ENCODE measurements around the gene ADAMTS2.

The ADAMTS2 gene

DNA sequence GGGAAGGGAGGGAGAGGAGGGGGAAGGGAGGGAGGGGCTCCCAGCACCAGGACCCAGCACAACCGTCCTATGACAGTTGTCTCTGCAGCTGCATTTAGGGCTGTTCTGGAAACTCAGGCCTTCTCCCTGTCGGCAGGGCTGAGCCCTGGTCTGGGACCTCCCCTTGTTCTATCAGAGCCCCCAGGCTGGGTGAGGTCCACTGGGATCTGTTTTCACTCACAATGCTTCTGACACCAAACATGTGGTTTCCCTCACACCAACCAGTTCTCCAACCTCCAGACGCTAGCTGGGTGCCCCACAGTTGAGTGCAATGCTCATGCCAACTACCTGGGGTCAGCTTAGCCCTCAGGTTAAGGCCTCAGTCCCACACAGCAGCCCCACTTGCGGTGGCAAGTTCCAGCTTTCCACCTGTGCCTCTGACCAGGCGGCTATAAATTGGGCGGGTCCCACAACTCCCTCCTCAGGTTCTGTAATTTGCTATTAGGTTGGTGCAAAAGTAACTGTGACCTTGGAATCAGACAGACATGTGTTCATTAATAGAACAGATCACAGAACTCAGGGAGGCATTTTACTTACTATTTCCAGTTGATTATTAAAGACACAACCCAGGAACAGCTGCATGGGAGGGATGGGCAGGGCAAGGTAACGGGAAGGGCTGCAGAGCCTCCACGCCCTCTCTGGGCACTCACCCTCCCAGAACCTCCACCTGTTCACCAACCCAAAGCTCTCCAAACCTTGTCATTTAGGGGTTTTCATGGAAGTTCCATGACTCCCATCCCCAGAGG lies 13.5 kb downstream of the ADAMTS2 start:
- TF ChIP-seq, protein P1, sequence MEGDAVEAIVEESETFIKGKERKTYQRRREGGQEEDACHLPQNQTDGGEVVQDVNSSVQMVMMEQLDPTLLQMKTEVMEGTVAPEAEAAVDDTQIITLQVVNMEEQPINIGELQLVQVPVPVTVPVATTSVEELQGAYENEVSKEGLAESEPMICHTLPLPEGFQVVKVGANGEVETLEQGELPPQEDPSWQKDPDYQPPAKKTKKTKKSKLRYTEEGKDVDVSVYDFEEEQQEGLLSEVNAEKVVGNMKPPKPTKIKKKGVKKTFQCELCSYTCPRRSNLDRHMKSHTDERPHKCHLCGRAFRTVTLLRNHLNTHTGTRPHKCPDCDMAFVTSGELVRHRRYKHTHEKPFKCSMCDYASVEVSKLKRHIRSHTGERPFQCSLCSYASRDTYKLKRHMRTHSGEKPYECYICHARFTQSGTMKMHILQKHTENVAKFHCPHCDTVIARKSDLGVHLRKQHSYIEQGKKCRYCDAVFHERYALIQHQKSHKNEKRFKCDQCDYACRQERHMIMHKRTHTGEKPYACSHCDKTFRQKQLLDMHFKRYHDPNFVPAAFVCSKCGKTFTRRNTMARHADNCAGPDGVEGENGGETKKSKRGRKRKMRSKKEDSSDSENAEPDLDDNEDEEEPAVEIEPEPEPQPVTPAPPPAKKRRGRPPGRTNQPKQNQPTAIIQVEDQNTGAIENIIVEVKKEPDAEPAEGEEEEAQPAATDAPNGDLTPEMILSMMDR (IDR thresholded peaks at IDR 0.05; ENCODE audit: low read depth, low read length, missing control alignments), result no peak
- no peak for DNase-seq (ENCODE audit: extremely low read depth, low read depth)
- H3K4me3 ChIP-seq (replicated peaks; ENCODE audit: low read depth, low read length), result no peak overlapping the region

DNA sequence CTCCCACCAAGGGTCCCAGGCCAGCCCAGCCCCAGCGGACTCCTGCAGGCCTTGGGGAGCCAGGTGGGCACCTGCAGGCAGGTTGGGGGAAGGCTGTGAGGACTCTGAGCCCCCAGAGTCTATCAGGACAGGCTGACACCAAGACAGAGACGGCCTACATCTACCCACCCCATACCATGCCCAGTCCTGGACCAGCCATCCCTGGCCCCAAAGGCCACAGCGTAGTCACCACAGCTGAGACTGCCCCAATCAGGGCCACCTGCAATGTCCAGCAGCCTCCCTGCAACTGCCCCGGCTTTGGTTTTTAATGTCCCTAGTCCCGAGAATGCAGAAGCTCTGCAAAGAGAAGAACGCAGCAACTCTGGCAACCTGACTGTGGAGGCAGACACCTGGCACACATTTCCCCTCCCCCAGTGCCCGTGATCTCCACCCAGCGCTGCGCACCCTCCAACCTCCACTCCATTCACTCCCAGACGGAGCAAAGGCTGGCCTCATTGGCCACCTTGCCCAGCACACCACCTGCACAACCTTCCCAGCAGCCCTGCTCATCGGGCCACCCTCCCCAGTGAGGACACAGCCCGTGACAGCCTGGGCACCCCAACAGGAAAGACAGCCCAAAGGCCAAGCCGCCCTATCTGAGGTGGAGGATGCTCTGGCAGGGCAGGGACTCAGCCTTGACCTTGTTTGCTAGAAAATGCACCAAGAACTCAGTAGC lies 14.9 kb downstream of the ADAMTS2 start:
- H3K4me3 ChIP-seq (replicated peaks; ENCODE audit: low read depth, low read length), result no peak overlapping the region
- no peak for DNase-seq (ENCODE audit: extremely low read depth, low read depth)
- TF ChIP-seq, protein P1 (IDR thresholded peaks at IDR 0.05; ENCODE audit: low read depth, low read length, missing control alignments), result no peak

DNA sequence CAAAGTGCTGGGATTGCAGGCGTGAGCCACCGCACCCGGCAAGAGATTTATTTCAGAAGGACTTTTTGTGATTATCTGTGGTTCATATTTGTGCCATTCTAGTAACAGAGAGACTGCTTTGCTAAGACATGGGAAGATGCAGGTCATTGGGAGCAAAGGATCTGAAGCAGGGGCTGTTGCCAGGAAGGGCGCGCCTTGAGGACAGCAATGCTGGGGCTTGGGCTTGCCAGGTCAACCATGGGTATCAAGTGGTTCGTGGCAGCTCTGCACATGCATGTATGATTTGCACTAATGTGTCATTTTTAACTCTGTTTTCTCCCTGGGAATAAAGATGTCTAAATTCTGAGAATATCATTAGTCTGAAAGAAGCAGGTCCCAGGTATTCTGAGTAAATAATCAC lies 17.0 kb downstream of the ADAMTS2 start:
- TF ChIP-seq, protein P1 (IDR thresholded peaks at IDR 0.05; ENCODE audit: low read depth, low read length, missing control alignments), result no peak
- no peak for DNase-seq (ENCODE audit: extremely low read depth, low read depth)
- no peak overlapping the region for H3K4me3 ChIP-seq (replicated peaks; ENCODE audit: low read depth, low read length)

DNA sequence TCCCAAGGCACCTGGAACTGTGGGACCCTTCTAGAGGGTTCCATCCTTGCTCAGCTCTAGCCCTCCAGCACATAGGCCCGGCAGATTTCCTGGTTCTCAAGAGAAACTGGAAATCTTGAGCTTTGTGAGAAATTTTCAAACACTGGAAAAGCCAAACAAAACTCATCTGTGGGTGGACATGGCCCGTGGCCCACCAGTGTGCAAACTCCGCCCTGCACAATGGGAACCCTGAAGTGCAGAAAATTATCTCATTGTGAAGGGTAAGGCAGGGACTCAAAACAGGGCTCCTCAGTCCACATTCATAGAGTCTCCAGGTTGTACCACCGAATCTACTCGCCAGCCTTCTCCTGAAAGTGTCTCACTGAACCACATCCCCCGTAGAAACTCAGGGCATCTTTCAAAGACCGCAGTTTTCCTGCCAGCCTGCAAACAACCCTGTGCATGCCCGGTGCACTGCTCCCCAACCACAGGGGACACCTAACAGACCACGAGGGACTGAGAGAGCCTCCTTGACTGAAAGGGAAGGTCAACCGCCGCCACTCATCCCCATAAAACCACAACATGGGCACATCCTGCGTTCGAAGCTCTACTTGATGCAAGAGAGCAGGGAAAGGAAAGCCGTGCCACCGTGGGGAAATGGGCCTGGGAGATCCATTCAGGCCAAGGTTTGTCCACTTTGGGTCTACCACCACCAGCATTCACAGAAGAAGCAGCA lies 18.1 kb downstream of the ADAMTS2 start:
- H3K4me3 ChIP-seq (replicated peaks; ENCODE audit: low read depth, low read length), result no peak overlapping the region; the same call in 1 of the 2 replicates
- TF ChIP-seq, protein P1 (IDR thresholded peaks at IDR 0.05; ENCODE audit: low read depth, low read length, missing control alignments), result no peak
- DNase-seq (ENCODE audit: extremely low read depth, low read depth), result no peak

DNA sequence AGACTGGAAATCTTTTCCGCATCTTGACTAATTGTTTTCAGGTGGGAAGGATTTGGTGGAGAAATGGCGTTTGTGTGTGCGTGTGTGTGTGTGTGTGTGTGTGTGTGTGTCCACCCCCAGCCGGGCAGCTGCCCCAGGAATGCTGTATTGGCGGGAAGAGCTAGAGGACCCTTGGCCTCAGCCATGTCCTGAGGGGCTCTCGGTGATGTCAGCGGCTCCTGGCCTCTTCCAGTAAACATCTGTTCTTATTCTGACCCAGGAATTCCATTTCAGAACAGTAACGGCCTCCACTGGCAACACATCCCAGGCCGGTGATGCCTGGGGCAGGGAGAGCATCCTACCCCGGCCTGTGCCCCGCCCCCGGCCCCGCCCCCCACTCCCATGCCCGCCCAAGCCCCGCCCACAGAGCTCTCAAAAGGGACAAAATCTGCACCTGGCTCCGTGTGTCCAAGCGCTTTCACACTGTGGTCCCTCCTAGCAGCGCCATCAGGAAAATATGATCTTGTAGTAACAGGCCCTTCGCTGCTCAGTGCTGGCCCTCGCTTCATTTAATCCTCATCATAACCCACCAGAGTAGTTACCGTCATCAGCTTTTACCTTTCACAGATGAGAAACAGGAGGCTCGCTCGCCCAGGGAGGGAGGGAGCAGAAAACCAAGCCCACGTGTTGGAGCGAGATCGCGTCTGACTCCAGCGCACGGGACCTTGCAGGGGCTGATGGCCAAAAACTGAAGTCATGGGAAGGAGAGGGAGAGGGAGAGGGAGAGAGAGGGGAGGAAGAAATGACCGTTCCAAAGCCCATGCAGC lies 18.9 kb downstream of the ADAMTS2 start:
- peak; percentile 76 for DNase-seq (ENCODE audit: extremely low read depth, low read depth)
- no peak overlapping the region; the same call in 1 of the 2 replicates for H3K4me3 ChIP-seq (replicated peaks; ENCODE audit: low read depth, low read length)

More for the DNA sequence above, 18.9 kb downstream of the ADAMTS2 start:
- TF ChIP-seq, protein P1 (IDR thresholded peaks at IDR 0.05; ENCODE audit: low read depth, low read length, missing control alignments), result no peak
